Peyer's patch (tissue), 4 donors: Measurements from ENCODE around the gene NR2F2. TPM values are rescaled to one million over a fixed set of nuclear protein-coding genes. Genes with fewer than 3 reads are reported as not detected.
A peak's percentile ranks its signal among the peaks of the same experiment; 100 is the strongest.

ENCODE experiments used
- DNase-seq, 3 donors: peaks; one replicate each; pipeline ENCODE4 v3.0.0-alpha.2; 2017 to 2019
- H3K27ac ChIP-seq, 4 donors: fragments of 200-600 bp; sonication (generic); one replicate each; pipeline ENCODE4 v1.5.1; 2016 to 2019
- H3K27me3 ChIP-seq, 2 donors: fragments of 200-600 bp; sonication (generic); one replicate each; pipeline ENCODE4 v1.5.1; 2019
- H3K36me3 ChIP-seq, 3 donors: fragments of 200-600 bp; sonication (generic); one replicate each; pipeline ENCODE4 v1.5.1; 2016 to 2019
- H3K4me1 ChIP-seq, 4 donors: fragments of 200-600 bp; sonication (generic); one replicate each; pipeline ENCODE4 v1.5.1; 2016 to 2019
- H3K4me3 ChIP-seq, 4 donors: fragments of 200-600 bp; sonication (generic); 1 replicate in 3 of 4; 2 replicates in 1 of 4; pipeline ENCODE4 v1.5.1; 2016 to 2019; ENCODE audit warnings: mild to moderate bottlenecking in 1 of 4
- H3K9me3 ChIP-seq, 4 donors: fragments of 200-600 bp; sonication (generic); one replicate each; pipeline ENCODE4 v1.5.1; 2016 to 2019; ENCODE audit warnings: mild to moderate bottlenecking in 1 of 4
- POLR2A ChIP-seq, 2 donors: fragments of 450-650 bp; IDR thresholded peaks; one replicate each; pipeline ENCODE4 v1.5.1; 2017; ENCODE audit warnings: antibody characterized with exemption in 2 of 2, mild to moderate bottlenecking in 2 of 2, moderate library complexity in 2 of 2
- total RNA-seq, 4 donors: library from RNA; depleted of rRNA; stranded (reverse); fragments of >200 nt; gene quantifications; one replicate each; pipeline ENCODE4 v1.1.0, GENCODE V29; 2016
- TF ChIP-seq, protein P1 (sequence below), 6 experiments: fragments of 450-650 bp in 4 of 6; fragments of 200-600 bp in 2 of 6; sonication (generic) in 1 of 6; IDR thresholded peaks; one replicate each; pipeline ENCODE4 v1.5.1; 2017 to 2019; ENCODE audit warnings: antibody characterized with exemption in 6 of 6, mild to moderate bottlenecking in 3 of 6, moderate library complexity in 1 of 6

NR2F2 gene
- total RNA-seq, 4 donors from 2014 or later, result 7.9 to 20.9 (median 15.3) TPM

DNA sequence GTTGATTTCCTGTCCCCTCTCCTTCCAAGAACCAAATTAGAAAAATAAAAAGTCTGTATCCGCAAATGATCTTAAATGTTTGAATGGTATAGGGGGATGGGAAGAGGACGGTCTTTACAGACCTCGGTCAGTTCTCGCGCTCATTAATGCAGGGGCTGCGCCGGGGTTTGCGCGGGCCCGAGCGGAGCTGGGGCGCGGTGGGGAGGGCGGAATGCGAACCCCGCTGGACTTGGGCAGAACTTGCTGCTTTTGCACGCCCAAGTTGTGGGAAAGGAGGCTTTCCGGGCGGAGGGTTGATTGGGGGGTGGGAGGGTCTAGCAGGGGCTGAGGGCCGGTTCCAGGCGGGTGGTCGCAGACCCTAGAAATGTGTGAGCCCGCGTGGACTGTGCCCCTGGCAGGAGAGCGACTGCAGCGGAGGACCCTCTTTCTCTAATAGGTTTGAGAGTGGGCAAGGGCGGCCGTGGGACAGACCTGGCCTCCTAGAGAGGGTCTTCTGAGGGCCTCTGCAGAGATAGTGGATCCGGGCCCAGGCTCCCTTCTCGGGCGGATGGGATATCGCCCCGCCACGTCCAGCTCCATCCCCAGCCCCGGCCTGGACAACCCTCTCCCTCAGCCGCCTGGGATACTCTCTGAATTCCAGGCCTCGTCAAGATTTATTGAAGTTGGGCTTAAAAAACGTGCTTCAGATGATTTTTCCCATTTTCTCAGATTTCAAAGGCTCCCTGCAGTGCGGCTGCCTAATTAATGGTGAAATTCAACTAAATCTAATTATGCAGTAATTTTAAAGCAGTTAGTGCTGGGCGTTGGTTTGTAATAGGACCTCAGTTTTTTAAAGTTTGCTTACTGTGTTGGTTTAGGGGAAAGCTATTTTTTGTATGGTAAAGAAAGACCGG lies 11.3 kb downstream of the NR2F2 start:
- DNase-seq, result peak in 1 of 3 donors; percentile 42
- H3K27ac ChIP-seq, result peak overlapping the region; percentile 62 to 95 (median 78)
- TF ChIP-seq, protein P1, sequence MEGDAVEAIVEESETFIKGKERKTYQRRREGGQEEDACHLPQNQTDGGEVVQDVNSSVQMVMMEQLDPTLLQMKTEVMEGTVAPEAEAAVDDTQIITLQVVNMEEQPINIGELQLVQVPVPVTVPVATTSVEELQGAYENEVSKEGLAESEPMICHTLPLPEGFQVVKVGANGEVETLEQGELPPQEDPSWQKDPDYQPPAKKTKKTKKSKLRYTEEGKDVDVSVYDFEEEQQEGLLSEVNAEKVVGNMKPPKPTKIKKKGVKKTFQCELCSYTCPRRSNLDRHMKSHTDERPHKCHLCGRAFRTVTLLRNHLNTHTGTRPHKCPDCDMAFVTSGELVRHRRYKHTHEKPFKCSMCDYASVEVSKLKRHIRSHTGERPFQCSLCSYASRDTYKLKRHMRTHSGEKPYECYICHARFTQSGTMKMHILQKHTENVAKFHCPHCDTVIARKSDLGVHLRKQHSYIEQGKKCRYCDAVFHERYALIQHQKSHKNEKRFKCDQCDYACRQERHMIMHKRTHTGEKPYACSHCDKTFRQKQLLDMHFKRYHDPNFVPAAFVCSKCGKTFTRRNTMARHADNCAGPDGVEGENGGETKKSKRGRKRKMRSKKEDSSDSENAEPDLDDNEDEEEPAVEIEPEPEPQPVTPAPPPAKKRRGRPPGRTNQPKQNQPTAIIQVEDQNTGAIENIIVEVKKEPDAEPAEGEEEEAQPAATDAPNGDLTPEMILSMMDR (IDR thresholded peaks at IDR 0.05), result no peak
- no peak for TF ChIP-seq POLR2A (IDR thresholded peaks at IDR 0.05)
- no peaks in the 10 kb centered on the region for H3K27me3 ChIP-seq
- no peaks in the 10 kb centered on the region for H3K9me3 ChIP-seq
- peak overlapping the region in 3 of 4 donors; percentile 44 to 85 (median 63) for H3K4me3 ChIP-seq
- no peaks in the 10 kb centered on the region for H3K36me3 ChIP-seq
- H3K4me1 ChIP-seq, result peaks cover 0 to 40% (median 0%) of the 10 kb centered on the region in 4 donors

DNA sequence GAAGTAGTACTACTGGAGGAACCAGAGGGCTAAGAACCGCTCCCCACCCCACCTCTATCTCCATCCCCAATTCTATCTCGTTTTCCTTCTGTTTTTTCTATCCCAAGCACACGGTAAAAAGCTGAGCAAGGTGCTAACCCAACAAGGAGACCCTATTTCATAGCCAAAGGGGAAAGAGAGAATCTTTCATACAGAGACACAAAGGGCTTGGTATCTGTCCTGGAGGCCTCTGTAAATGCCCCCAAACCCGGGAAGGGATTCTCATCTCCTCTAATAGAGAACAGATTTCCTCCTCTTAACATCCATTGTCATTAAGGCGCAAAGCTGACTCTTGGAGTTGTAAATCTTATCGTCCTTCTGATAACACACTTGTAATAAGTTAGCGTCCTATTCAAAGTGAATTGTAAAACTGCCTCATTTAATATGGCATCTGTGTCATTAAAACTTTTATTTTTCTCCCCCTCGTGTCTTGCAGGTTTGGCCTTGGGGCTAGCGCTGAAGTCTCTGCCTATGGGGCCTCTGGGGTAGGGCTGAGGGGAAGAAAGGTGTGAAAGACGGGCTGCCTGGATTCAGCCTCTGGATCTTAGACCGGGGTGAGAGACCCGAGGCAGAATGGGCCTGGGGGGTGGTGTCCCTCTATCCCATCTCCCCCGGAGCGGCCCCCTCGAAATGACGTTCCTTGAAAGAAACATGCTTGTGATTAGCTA lies 12.1 kb downstream of the NR2F2 start:
- peak in 1 of 3 donors; percentile 44 for DNase-seq
- peaks cover 0 to 40% (median 0%) of the 10 kb centered on the region in 4 donors for H3K4me1 ChIP-seq
- peak overlapping the region; percentile 62 to 95 (median 78) for H3K27ac ChIP-seq
- peak overlapping the region in 3 of 4 donors; percentile 3 to 85 (median 43) for H3K4me3 ChIP-seq
- H3K27me3 ChIP-seq, result no peaks in the 10 kb centered on the region
- H3K36me3 ChIP-seq, result no peaks in the 10 kb centered on the region
- no peak for TF ChIP-seq POLR2A (IDR thresholded peaks at IDR 0.05)
- TF ChIP-seq, protein P1 (IDR thresholded peaks at IDR 0.05), result no peak
- H3K9me3 ChIP-seq, result no peaks in the 10 kb centered on the region

DNA sequence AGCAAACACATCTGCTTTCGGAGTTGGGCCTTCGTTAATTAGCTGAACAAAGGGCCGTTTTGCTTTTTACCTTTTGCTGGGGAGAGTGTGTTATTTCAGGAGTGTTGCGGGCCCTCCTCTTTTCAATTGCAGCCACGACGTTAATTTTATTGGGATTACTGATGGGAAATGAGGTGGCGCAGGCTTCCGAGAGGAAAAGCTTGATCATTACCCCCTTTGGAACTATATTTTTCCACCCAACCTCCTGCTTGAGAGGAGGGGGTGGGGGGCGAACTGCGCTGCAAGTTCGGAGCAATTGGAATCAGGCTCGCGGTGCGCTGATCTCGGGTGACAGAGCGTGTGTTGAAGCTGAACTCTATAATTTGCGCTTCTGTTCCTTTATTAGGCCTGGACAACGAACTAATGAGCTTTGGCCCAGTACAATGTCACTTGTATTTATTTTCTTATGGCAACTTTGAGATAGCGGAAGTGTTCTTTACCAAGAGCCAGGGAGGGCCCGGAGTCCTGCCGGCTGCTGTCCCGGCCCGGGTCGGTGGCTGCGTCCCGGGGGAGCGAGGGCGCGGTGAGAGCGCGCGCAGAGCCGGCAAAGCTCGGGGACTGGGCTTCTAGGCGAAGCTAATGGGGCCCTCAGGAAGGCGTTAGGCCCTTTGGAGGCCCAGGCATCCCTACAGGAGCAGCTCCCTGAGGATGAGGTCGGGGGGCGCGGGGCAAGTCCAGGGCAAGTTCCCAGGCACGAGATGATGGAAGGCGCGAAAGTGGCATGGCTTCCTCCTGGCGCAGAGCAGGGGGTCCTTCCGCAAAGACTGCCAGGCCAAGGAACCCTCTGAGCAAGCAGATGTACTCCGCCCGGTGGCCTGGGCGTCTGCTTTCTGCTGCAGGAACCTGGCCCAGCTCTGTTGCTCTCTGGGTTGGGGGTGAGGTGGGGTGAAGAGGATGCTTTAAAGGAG lies 12.9 kb downstream of the NR2F2 start:
- no peaks in the 10 kb centered on the region for H3K36me3 ChIP-seq
- TF ChIP-seq POLR2A (IDR thresholded peaks at IDR 0.05), result peak in 1 of 2 donors; percentile 37
- TF ChIP-seq, protein P1 (IDR thresholded peaks at IDR 0.05), result no peak
- H3K4me3 ChIP-seq, result peak overlapping the region in 3 of 4 donors; percentile 6 to 85 (median 43)
- no peaks in the 10 kb centered on the region for H3K9me3 ChIP-seq
- no peaks in the 10 kb centered on the region for H3K27me3 ChIP-seq
- H3K4me1 ChIP-seq, result peaks cover 0 to 40% (median 0%) of the 10 kb centered on the region in 4 donors
- peak in 1 of 3 donors; percentile 51 for DNase-seq
- peak overlapping the region; percentile 62 to 95 (median 78) for H3K27ac ChIP-seq

DNA sequence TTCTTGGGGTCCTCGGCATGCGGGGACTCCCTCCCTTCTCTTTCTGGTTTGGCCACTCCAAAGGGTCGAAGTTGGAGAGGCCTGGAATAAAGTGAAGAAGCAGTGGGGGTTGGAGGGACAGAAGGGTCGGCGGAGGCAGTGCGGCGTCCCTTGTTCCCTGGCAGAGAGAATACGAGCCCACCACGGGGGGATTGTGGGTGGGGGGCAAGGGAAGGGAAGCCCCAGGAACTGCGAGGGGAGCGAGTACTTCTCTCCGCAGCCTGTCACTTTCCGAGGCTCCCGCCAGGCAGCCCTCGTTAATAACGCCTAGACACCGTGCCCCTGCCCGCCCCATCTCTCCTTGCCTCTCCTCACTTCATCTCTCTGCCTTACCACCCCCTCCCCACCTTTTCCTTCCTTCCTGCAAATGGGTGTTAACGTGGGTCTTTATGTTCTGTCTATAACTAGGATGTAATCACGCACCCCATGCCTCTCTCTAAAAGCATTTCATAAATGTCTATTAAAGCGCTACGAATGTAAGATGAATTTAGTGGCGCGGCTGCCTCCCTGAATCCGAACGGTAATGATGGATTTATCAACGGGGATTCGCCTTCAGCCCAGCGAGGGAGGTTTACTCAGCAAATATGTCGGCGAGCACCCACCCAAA lies 13.7 kb downstream of the NR2F2 start:
- TF ChIP-seq POLR2A (IDR thresholded peaks at IDR 0.05), result no peak
- TF ChIP-seq, protein P1 (IDR thresholded peaks at IDR 0.05), result no peak
- no peaks in the 10 kb centered on the region for H3K27me3 ChIP-seq
- H3K27ac ChIP-seq, result peak overlapping the region; percentile 62 to 95 (median 78)
- no peaks in the 10 kb centered on the region for H3K9me3 ChIP-seq
- H3K4me3 ChIP-seq, result peak overlapping the region in 3 of 4 donors; percentile 6 to 85 (median 11)
- DNase-seq, result peak in 1 of 3 donors; percentile 36
- H3K4me1 ChIP-seq, result peaks cover 0 to 40% (median 0%) of the 10 kb centered on the region in 4 donors
- no peaks in the 10 kb centered on the region for H3K36me3 ChIP-seq
